Gastroesophageal sphincter (tissue), 4 donors: ENCODE data around the gene ARIH1. TPM values are rescaled to one million over a fixed set of nuclear protein-coding genes. Genes with fewer than 3 reads are reported as not detected.

Source experiments
- ATAC-seq: fragments of 150-250 bp; one replicate; pipeline ENCODE4 v1.9.1; 2016; ENCODE audit warnings: mild to moderate bottlenecking, moderate library complexity
- H3K27ac ChIP-seq, 4 donors: fragments of 200-600 bp; sonication (generic) in 3 of 4; 1 replicate in 3 of 4; 2 replicates in 1 of 4; pipeline ENCODE4 v1.5.1; 2016 to 2019
- H3K27me3 ChIP-seq: fragments of 200-600 bp; sonication (generic); one replicate; pipeline ENCODE4 v1.5.1; 2019
- H3K36me3 ChIP-seq, 2 donors: fragments of 200-600 bp; sonication (generic); one replicate each; pipeline ENCODE4 v1.5.1; 2019; ENCODE audit warnings: control low read depth in 1 of 2
- H3K4me1 ChIP-seq, 3 donors: fragments of 200-600 bp; sonication (generic); 1 replicate in 2 of 3; 2 replicates in 1 of 3; pipeline ENCODE4 v1.5.1; 2016 to 2019; ENCODE audit warnings: control low read depth in 2 of 3
- H3K4me3 ChIP-seq, 2 donors: fragments of 200-600 bp; sonication (generic); one replicate each; pipeline ENCODE4 v1.5.1; 2019; ENCODE audit warnings: mild to moderate bottlenecking in 1 of 2, moderate library complexity in 1 of 2
- H3K9me3 ChIP-seq, 3 donors: fragments of 200-600 bp; sonication (generic); one replicate each; pipeline ENCODE4 v1.5.1; 2017 to 2019; ENCODE audit warnings: control low read depth in 2 of 3
- CTCF ChIP-seq, 4 experiments: fragments of 200-600 bp in 2 of 4; fragments of 450-650 bp in 2 of 4; sonication (generic) in 1 of 4; IDR thresholded peaks; one replicate each; pipeline ENCODE4 v1.5.1; 2017 to 2019; ENCODE audit warnings: antibody characterized with exemption in 4 of 4, mild to moderate bottlenecking in 2 of 4, moderate library complexity in 2 of 4
- EP300 ChIP-seq: sonication (generic); formaldehyde crosslinking; IDR thresholded peaks from one replicate; pipeline ENCODE4 v1.6.1; 2017; ENCODE audit warnings: antibody characterized with exemption, mild to moderate bottlenecking
- POLR2A ChIP-seq, 2 donors: fragments of 450-650 bp; IDR thresholded peaks; one replicate each; pipeline ENCODE4 v1.6.1; 2017; ENCODE audit warnings: antibody characterized with exemption in 2 of 2, mild to moderate bottlenecking in 2 of 2, moderate library complexity in 1 of 2
- POLR2AphosphoS5 ChIP-seq: sonication (generic); formaldehyde crosslinking; IDR thresholded peaks from one replicate; pipeline ENCODE4 v1.6.1; 2017; ENCODE audit warnings: antibody characterized with exemption
- WGBS, 2 donors: methylation state at CpG; one replicate each; pipeline ENCODE4 v1.1.5; 2018; ENCODE audit warnings: low coverage in 1 of 2; 5-methylcytosine and 5-hydroxymethylcytosine counted together
- total RNA-seq, 4 donors: library from RNA; depleted of rRNA; stranded (reverse); fragments of >200 nt; gene quantifications; one replicate each; pipeline ENCODE4 v1.1.0, GENCODE V29; 2016

Gene ARIH1
- total RNA-seq, 4 donors from 2014 or later, result 45.4 to 65.3 (median 56.4) TPM

DNA sequence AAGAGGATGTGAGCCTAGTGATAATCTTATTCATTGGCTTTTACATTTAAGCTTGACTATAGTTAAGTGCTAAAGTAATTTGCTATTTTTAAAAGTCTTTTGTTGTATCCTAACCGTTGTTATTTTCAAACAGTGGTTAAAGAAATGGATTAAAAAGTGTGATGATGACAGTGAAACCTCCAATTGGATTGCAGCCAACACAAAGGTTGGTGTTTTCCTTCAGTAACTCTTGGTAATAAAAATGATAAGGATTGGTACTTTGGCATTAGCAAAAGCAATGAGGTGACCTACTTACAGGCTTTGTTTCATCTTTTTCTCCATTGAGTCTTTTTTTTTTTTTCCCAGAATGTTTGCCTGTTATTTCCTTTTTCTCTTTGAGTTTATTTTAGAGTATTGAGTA is 92.8 kb downstream of the ARIH1 start:
- Histone ChIP-seq H3K27ac (no peak overlapping the region), H3K4me3 (no peak overlapping the region), H3K27me3 (no peaks in the 10 kb centered on the region), H3K4me1 (peaks cover 0 to 14% (median 0%) of the 10 kb centered on the region in 3 donors), H3K9me3 (no peaks in the 10 kb centered on the region), H3K36me3 (peaks cover 0 to 82% of the 10 kb centered on the region in 2 donors)
- no peak for ATAC-seq
- TF ChIP-seq CTCF (IDR thresholded peaks at IDR 0.05), result no peak
- TF ChIP-seq POLR2AphosphoS5, result no peak
- TF ChIP-seq POLR2A (IDR thresholded peaks at IDR 0.05), result no peak
- TF ChIP-seq EP300, result no peak
- 50% methylated on average over 1 of the region's 1 CpG; no CpG with 5 or more reads in 1 of the 2 donors for WGBS, 2 donors

- 89 to 100% methylated on average over 1 of the region's 1 CpG for WGBS, 2 donors
- Histone ChIP-seq H3K36me3 (peaks cover 0 to 81% of the 10 kb centered on the region in 2 donors), H3K27ac (no peak overlapping the region), H3K27me3 (no peaks in the 10 kb centered on the region), H3K4me1 (peaks cover 0 to 11% (median 0%) of the 10 kb centered on the region in 3 donors), H3K9me3 (no peaks in the 10 kb centered on the region), H3K4me3 (no peak overlapping the region)
- TF ChIP-seq POLR2A (IDR thresholded peaks at IDR 0.05) (no peak), POLR2AphosphoS5 (no peak), CTCF (IDR thresholded peaks at IDR 0.05) (no peak), EP300 (no peak)
- ATAC-seq, result no peak
Observed at GRCh38 chr15:72570059-72570458, 95.9 kb downstream of the ARIH1 start.

DNA sequence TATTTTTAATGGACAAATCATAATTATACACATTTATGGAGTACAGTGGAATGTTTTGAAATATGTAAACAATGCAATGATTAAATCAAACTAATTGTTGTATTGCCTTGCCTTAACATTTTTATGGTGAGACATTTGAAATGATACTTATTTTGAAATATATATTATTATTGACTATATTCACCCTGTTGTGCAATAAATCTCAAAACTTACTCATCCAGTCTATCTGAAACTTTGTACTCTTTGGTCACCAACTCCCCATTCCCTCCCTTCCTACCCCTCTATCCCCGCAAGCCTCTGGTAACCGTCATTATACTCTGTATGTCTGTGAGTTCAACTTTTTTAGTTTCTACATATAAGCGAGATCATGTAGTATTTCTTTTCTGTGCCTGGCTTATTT is 105.7 kb downstream of the ARIH1 start:
- Histone ChIP-seq H3K27ac (no peak overlapping the region), H3K27me3 (no peaks in the 10 kb centered on the region), H3K4me1 (no peaks in the 10 kb centered on the region), H3K4me3 (no peak overlapping the region), H3K36me3 (peaks cover 16 to 100% of the 10 kb centered on the region in 2 donors), H3K9me3 (no peaks in the 10 kb centered on the region)
- WGBS, 2 donors, result 80 to 96% methylated on average over 1 to 3 of the region's 3 CpGs
- ATAC-seq, result no peak
- TF ChIP-seq POLR2AphosphoS5 (no peak), EP300 (no peak), POLR2A (IDR thresholded peaks at IDR 0.05) (no peak), CTCF (IDR thresholded peaks at IDR 0.05) (no peak)

- H3K9me3 ChIP-seq, result no peaks in the 10 kb centered on the region
- no peak for ATAC-seq
- no peaks in the 10 kb centered on the region for H3K27me3 ChIP-seq
- TF ChIP-seq CTCF (IDR thresholded peaks at IDR 0.05) (no peak), POLR2AphosphoS5 (no peak), EP300 (no peak)
- H3K4me3 ChIP-seq, result no peak overlapping the region
- WGBS, 2 donors, result 79 to 83% methylated on average over 4 of the region's 4 CpGs
- no peaks in the 10 kb centered on the region for H3K4me1 ChIP-seq
- H3K36me3 ChIP-seq, result peaks cover 16 to 80% of the 10 kb centered on the region in 2 donors
- no peak overlapping the region for H3K27ac ChIP-seq
Observed at GRCh38 chr15:72584006-72584405, 109.9 kb downstream of the ARIH1 start.

DNA sequence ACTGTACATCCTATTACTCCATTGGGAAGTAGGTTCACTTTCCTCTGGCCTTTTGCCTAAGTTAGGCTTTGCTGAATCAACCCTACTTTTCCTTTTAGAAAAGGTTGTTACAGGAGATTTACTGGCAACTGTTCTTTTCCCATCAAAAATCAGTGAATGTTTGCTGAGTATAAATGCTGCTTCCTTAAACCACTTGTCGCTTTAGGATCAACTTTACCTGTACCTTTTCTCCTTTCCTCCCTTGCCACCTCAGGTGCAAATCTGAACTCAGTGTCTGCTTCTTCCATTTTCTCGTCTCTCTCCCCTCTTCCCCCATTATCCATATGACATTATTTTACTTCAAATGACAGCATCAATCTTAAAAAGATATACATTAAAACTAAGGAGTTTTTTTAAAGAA is 110.9 kb downstream of the ARIH1 start:
- no peaks in the 10 kb centered on the region for H3K27me3 ChIP-seq
- H3K4me1 ChIP-seq, result no peaks in the 10 kb centered on the region
- no peak overlapping the region for H3K27ac ChIP-seq
- no peak overlapping the region for H3K4me3 ChIP-seq
- no peak for TF ChIP-seq EP300
- 81 to 100% methylated on average over 1 to 2 of the region's 2 CpGs for WGBS, 2 donors
- no peak for ATAC-seq
- H3K36me3 ChIP-seq, result peaks cover 16 to 70% of the 10 kb centered on the region in 2 donors
- H3K9me3 ChIP-seq, result no peaks in the 10 kb centered on the region
